GM18511 (cell line): ENCODE results near the gene SHD.

Experiments used
- ATAC-seq: cut with Tn5 transposase; IDR thresholded peaks from one replicate; pipeline ENCODE4 v1.9.1; 2021; ENCODE audit warnings: mild to moderate bottlenecking, moderate library complexity; ENCODE audit not compliant: unreplicated experiment

SHD gene

GRCh38 chr19:4297901-4298809, 19.1 kb downstream of the SHD start:
- ATAC-seq = no peak

- ATAC-seq = no peak
Measured at GRCh38 chr19:4298810-4299550, 19.9 kb downstream of the SHD start.

- no peak for ATAC-seq
Measured at GRCh38 chr19:4300589-4300988, 21.5 kb downstream of the SHD start.

GRCh38 chr19:4301590-4302242, 22.6 kb downstream of the SHD start:
- no peak for ATAC-seq

GRCh38 chr19:4302243-4302640, 23.2 kb downstream of the SHD start, which contains the start of gene TMIGD2:
Gene TMIGD2, minus strand, starts transcription at chr19:4302389. Its CDS starts 4 bp downstream, at chr19:4302385.
- ATAC-seq = no peak

- no peak for ATAC-seq
Measured at GRCh38 chr19:4303819-4304537, 24.9 kb downstream of the SHD start.

- ATAC-seq = no peak
Measured at GRCh38 chr19:4304538-4305256, 25.6 kb downstream of the SHD start, which contains the start of gene FSD1. Gene FSD1, plus strand, starts transcription at chr19:4304598. Its CDS starts 149 bp downstream, at chr19:4304747.

- no peak for ATAC-seq
Measured at GRCh38 chr19:4305257-4305612, 26.2 kb downstream of the SHD start.

GRCh38 chr19:4305659-4306058, 26.6 kb downstream of the SHD start:
- no peak for ATAC-seq

GRCh38 chr19:4310247-4311121, 31.4 kb downstream of the SHD start:
- no peak for ATAC-seq

- ATAC-seq = no peak
Measured at GRCh38 chr19:4313847-4314490, 34.9 kb downstream of the SHD start.

GRCh38 chr19:4316956-4317355, 37.9 kb downstream of the SHD start:
- ATAC-seq = no peak

GRCh38 chr19:4318460-4318859, 39.4 kb downstream of the SHD start:
- no peak for ATAC-seq

- ATAC-seq = no peak
Measured at GRCh38 chr19:4319067-4319718, 40.1 kb downstream of the SHD start.

- no peak for ATAC-seq
Measured at GRCh38 chr19:4320419-4320818, 41.4 kb downstream of the SHD start.

- ATAC-seq = no peak
Measured at GRCh38 chr19:4322942-4323665, 44.0 kb downstream of the SHD start.

GRCh38 chr19:4323692-4324091, 44.6 kb downstream of the SHD start:
- ATAC-seq = no peak
